Measurements from ENCODE around the gene LGALS16. TPM values are rescaled to one million over a fixed set of nuclear protein-coding genes. Genes with fewer than 3 reads are reported as not detected.

Gene LGALS16
- total and polyA plus RNA-seq, 2 donors (not counting 3 experiments of a cell fraction or from before 2014, with no cell fraction given), result not detected

GRCh38 chr19:39708594-39708993 is 52.9 kb downstream of the LGALS16 start:
- Histone ChIP-seq H3K9me1 (replicated peaks; ENCODE audit: control insufficient read depth, extremely low read depth, insufficient read depth, low read length) (no peaks in the 10 kb centered on the region), H3K4me1 (ENCODE audit: control insufficient read depth, extremely low read depth, insufficient read depth, low read length) (no peaks in the 10 kb centered on the region), H3K4me3 (replicated peaks in 1 of 3; ENCODE audit: insufficient read depth in 1 of 3, low read depth in 1 of 3, low read length in 3 of 3) (no peak overlapping the region), H3K9ac (replicated peaks; ENCODE audit: extremely low read depth, insufficient read depth, low read length) (no peak overlapping the region), H3K27ac (ENCODE audit: insufficient read depth, low read depth, low read length) (no peak overlapping the region), H4K20me1 (replicated peaks; ENCODE audit: control insufficient read depth, extremely low read depth, insufficient read depth, low read length) (no peaks in the 10 kb centered on the region), H3K27me3 (ENCODE audit: control insufficient read depth in 2 of 2, insufficient read depth in 2 of 2, low read length in 2 of 2) (no peaks in the 10 kb centered on the region), H3K79me2 (ENCODE audit: control insufficient read depth, insufficient read depth, low read length) (no peaks in the 10 kb centered on the region), H3K4me2 (ENCODE audit: insufficient read depth, low read length) (no peak overlapping the region), H3K36me3 (ENCODE audit: control insufficient read depth in 2 of 2, extremely low read depth in 1 of 2, insufficient read depth in 2 of 2, low read length in 2 of 2) (no peaks in the 10 kb centered on the region), H3K9me3 (replicated peaks; ENCODE audit: control insufficient read depth, insufficient read depth, low read length) (no peaks in the 10 kb centered on the region), H2AFZ (ENCODE audit: low read depth, low read length) (no peak overlapping the region)
- DNase-seq (ENCODE audit: low read depth, low spot score) (no peak), FAIRE-seq (no peak)
- no TSS peak for BruUV-seq (replicated peaks)
- POLR2A ChIA-PET, result no interaction called here
- CTCF ChIA-PET, result no interaction called here
- TF ChIP-seq MYC (IDR thresholded peaks at IDR 0.05; ENCODE audit: low read depth, low read length), result no peak
- TF ChIP-seq MAX (IDR thresholded peaks at IDR 0.05; ENCODE audit: insufficient read depth, insufficient read length), result no peak
- TF ChIP-seq POLR2AphosphoS5 (IDR thresholded peaks at IDR 0.05; ENCODE audit: insufficient read depth, low read depth, low read length), result no peak
- TF ChIP-seq POLR2A (IDR thresholded peaks at IDR 0.05; ENCODE audit: low read depth, low read length), result no peak
- no peak for TF ChIP-seq EZH2 (IDR thresholded peaks at IDR 0.05; ENCODE audit: borderline replicate concordance, low read depth, low read length, severe bottlenecking)
- TF ChIP-seq GATA2 (IDR thresholded peaks at IDR 0.05; ENCODE audit: insufficient read depth, insufficient read length, low read depth, low read length), result no peak
- no peak for TF ChIP-seq JUN (IDR thresholded peaks at IDR 0.05; ENCODE audit: borderline replicate concordance, insufficient read depth, insufficient read length, low read depth)
- TF ChIP-seq, protein P1, sequence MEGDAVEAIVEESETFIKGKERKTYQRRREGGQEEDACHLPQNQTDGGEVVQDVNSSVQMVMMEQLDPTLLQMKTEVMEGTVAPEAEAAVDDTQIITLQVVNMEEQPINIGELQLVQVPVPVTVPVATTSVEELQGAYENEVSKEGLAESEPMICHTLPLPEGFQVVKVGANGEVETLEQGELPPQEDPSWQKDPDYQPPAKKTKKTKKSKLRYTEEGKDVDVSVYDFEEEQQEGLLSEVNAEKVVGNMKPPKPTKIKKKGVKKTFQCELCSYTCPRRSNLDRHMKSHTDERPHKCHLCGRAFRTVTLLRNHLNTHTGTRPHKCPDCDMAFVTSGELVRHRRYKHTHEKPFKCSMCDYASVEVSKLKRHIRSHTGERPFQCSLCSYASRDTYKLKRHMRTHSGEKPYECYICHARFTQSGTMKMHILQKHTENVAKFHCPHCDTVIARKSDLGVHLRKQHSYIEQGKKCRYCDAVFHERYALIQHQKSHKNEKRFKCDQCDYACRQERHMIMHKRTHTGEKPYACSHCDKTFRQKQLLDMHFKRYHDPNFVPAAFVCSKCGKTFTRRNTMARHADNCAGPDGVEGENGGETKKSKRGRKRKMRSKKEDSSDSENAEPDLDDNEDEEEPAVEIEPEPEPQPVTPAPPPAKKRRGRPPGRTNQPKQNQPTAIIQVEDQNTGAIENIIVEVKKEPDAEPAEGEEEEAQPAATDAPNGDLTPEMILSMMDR (IDR thresholded peaks at IDR 0.05; ENCODE audit: extremely low read depth in 1 of 2, insufficient read depth in 1 of 2, low read depth in 1 of 2, low read length in 2 of 2), result no peak
- TF ChIP-seq FOS (IDR thresholded peaks at IDR 0.05; ENCODE audit: borderline replicate concordance, insufficient read depth, low read length), result no peak
- dilution Hi-C loops (cut with MboI; ENCODE audit: extremely low pct_ligation_motif_present, low sequenced_read_pairs) (no loop called here), intact Hi-C loops (cut with micrococcal nuclease) (no loop called here)

All from endothelial cell of umbilical vein (primary cell).